HepG2 (cell line): ENCODE results near the gene AFF4. TPM values are rescaled to one million over a fixed set of nuclear protein-coding genes. Genes with fewer than 3 reads are reported as not detected.

Experiments used
- ARNT ChIP-seq: fragments of 450-650 bp; IDR thresholded peaks from 2 replicates; pipeline ENCODE4 v1.6.1; 2017
- HINFP ChIP-seq: sonication (generic); formaldehyde crosslinking; IDR thresholded peaks from 2 replicates; pipeline ENCODE4 v1.4.0; 2020; ENCODE audit warnings: low read depth, mild to moderate bottlenecking, missing genetic modification reagents
- HMGXB3 ChIP-seq: sonication (generic); formaldehyde crosslinking; IDR thresholded peaks from 2 replicates; pipeline ENCODE4 v1.4.0; 2020; ENCODE audit warnings: missing genetic modification reagents, borderline replicate concordance
- KLF9 ChIP-seq: IDR thresholded peaks from 2 replicates; pipeline ENCODE4 v1.6.1; 2016; ENCODE audit warnings: low read depth
- NAIF1 ChIP-seq: sonication (generic); formaldehyde crosslinking; IDR thresholded peaks from 2 replicates; pipeline ENCODE4 v1.5.0; 2020; ENCODE audit warnings: mild to moderate bottlenecking, missing genetic modification reagents, borderline replicate concordance
- NFRKB ChIP-seq: fragments of 450-650 bp; IDR thresholded peaks from 2 replicates; pipeline ENCODE4 v1.6.1; 2017
- NR2F6 ChIP-seq, 2 experiments: IDR thresholded peaks; 2 replicates each; pipeline ENCODE4 v1.6.1; 2016; ENCODE audit warnings: antibody characterized with exemption in 1 of 2, mild to moderate bottlenecking in 1 of 2
- PHF21A ChIP-seq: sonication (generic); formaldehyde crosslinking; IDR thresholded peaks from 2 replicates; pipeline ENCODE4 v1.5.0; 2020; ENCODE audit warnings: mild to moderate bottlenecking, missing genetic modification reagents
- POLR2G ChIP-seq: fragments of 200-400 bp; formaldehyde crosslinking; IDR thresholded peaks from 2 replicates; pipeline ENCODE4 v1.6.1; 2018; ENCODE audit warnings: mild to moderate bottlenecking, low read depth, low read length, moderate library complexity
- SALL2 ChIP-seq: sonication (generic); formaldehyde crosslinking; IDR thresholded peaks from 2 replicates; pipeline ENCODE4 v1.8.1; 2023; ENCODE audit warnings: mild to moderate bottlenecking, missing genetic modification reagents, inconsistent platforms
- SP1 ChIP-seq, 2 experiments: fragments of 450-650 bp in 1 of 2; sonication (generic) in 1 of 2; formaldehyde crosslinking in 1 of 2; IDR thresholded peaks; 2 replicates each; pipeline versions ENCODE4 v1.4.0 to v1.6.1; 2016 to 2020; ENCODE audit warnings: missing genetic modification reagents in 1 of 2
- TCF7L2 ChIP-seq: IDR thresholded peaks from 2 replicates; pipeline ENCODE4 v1.6.1; 2011; ENCODE audit warnings: mild to moderate bottlenecking, low read depth, low read length, moderate library complexity
- TGIF2 ChIP-seq: IDR thresholded peaks from 2 replicates; pipeline ENCODE4 v1.6.1; 2016; ENCODE audit warnings: control low read depth, missing compliant biosample characterization
- ZNF557 ChIP-seq: sonication (generic); formaldehyde crosslinking; IDR thresholded peaks from 2 replicates; pipeline ENCODE4 v1.4.0; 2020; ENCODE audit warnings: missing genetic modification reagents
- polyA plus RNA-seq, 8 experiments: library from polyadenylated mRNA; depleted of rRNA in 3 of 8; stranded (reverse) in 7 of 8; unstranded in 1 of 8; fragments of >200 nt; fragmentation: Illumina TruSeq in 4 of 8; extraction: Trizol in 4 of 8; gene quantifications; 2 replicates each; pipeline versions ENCODE4 v1.2.1 to v1.2.3, GENCODE V29; 2011 to 2016; ENCODE audit warnings: low read depth in 4 of 8, missing spikeins in 1 of 8, mixed read lengths in 1 of 8; ENCODE audit not compliant: insufficient read depth in 1 of 8
- total RNA-seq, 5 experiments: library from RNA; depleted of rRNA; stranded (reverse); fragments of >200 nt; fragmentation: Illumina TruSeq; extraction: Trizol; gene quantifications; 2 replicates each; pipeline ENCODE4 v1.2.3, GENCODE V29; 2016; ENCODE audit warnings: low read depth in 1 of 5
- TF ChIP-seq, protein P1 (sequence below): sonication (generic); formaldehyde crosslinking; IDR thresholded peaks from 2 replicates; pipeline ENCODE4 v1.5.0; 2020; ENCODE audit warnings: mild to moderate bottlenecking, missing genetic modification reagents
- TF ChIP-seq, protein P2 (sequence below): sonication (generic); formaldehyde crosslinking; IDR thresholded peaks from 2 replicates; pipeline ENCODE4 v1.5.0; 2020; ENCODE audit warnings: mild to moderate bottlenecking, missing genetic modification reagents, borderline replicate concordance

Gene AFF4
- total and polyA plus RNA-seq, 2 of the 13 experiments (the other 11 are each of a cell fraction or from before 2014, with no cell fraction given): 22.1 to 25.5 TPM

- TF ChIP-seq, protein P1, sequence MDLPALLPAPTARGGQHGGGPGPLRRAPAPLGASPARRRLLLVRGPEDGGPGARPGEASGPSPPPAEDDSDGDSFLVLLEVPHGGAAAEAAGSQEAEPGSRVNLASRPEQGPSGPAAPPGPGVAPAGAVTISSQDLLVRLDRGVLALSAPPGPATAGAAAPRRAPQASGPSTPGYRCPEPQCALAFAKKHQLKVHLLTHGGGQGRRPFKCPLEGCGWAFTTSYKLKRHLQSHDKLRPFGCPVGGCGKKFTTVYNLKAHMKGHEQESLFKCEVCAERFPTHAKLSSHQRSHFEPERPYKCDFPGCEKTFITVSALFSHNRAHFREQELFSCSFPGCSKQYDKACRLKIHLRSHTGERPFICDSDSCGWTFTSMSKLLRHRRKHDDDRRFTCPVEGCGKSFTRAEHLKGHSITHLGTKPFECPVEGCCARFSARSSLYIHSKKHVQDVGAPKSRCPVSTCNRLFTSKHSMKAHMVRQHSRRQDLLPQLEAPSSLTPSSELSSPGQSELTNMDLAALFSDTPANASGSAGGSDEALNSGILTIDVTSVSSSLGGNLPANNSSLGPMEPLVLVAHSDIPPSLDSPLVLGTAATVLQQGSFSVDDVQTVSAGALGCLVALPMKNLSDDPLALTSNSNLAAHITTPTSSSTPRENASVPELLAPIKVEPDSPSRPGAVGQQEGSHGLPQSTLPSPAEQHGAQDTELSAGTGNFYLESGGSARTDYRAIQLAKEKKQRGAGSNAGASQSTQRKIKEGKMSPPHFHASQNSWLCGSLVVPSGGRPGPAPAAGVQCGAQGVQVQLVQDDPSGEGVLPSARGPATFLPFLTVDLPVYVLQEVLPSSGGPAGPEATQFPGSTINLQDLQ (CRISPR knock-in tag): no peak
- TF ChIP-seq NR2F6 (IDR thresholded peaks at IDR 0.05) (peak; percentile 40; the same call in 1 of the 2 replicates), NR2F6 (CRISPR knock-in tag; IDR thresholded peaks at IDR 0.05) (no peak), TGIF2 (no peak), HMGXB3 (CRISPR knock-in tag) (no peak), SALL2 (no peak), SP1 (IDR thresholded peaks at IDR 0.05) (no peak), SP1 (CRISPR knock-in tag; IDR thresholded peaks at IDR 0.05) (no peak), TCF7L2 (no peak), ZNF557 (no peak), PHF21A (CRISPR knock-in tag) (0 out of 2 replicates have a peak, but pooled peaks have one; percentile 5), KLF9 (CRISPR knock-in tag) (no peak), HINFP (CRISPR knock-in tag) (no peak), POLR2G (no peak), NFRKB (no peak), NAIF1 (CRISPR knock-in tag) (no peak), ARNT (no peak)
- TF ChIP-seq, protein P2, sequence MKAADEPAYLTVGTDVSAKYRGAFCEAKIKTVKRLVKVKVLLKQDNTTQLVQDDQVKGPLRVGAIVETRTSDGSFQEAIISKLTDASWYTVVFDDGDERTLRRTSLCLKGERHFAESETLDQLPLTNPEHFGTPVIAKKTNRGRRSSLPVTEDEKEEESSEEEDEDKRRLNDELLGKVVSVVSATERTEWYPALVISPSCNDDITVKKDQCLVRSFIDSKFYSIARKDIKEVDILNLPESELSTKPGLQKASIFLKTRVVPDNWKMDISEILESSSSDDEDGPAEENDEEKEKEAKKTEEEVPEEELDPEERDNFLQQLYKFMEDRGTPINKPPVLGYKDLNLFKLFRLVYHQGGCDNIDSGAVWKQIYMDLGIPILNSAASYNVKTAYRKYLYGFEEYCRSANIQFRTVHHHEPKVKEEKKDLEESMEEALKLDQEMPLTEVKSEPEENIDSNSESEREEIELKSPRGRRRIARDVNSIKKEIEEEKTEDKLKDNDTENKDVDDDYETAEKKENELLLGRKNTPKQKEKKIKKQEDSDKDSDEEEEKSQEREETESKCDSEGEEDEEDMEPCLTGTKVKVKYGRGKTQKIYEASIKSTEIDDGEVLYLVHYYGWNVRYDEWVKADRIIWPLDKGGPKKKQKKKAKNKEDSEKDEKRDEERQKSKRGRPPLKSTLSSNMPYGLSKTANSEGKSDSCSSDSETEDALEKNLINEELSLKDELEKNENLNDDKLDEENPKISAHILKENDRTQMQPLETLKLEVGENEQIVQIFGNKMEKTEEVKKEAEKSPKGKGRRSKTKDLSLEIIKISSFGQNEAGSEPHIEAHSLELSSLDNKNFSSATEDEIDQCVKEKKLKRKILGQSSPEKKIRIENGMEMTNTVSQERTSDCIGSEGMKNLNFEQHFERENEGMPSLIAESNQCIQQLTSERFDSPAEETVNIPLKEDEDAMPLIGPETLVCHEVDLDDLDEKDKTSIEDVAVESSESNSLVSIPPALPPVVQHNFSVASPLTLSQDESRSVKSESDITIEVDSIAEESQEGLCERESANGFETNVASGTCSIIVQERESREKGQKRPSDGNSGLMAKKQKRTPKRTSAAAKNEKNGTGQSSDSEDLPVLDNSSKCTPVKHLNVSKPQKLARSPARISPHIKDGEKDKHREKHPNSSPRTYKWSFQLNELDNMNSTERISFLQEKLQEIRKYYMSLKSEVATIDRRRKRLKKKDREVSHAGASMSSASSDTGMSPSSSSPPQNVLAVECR (CRISPR knock-in tag): no peak
These were observed 124.7 kb downstream of the AFF4 start (continued) for GRCh38 chr5:132838516-132839282.
